Measurements from ENCODE around the gene AEBP2.
"Not testable (repeated sequence)": the region's sequence is repeated elsewhere in the genome, so short reads cannot be mapped to it uniquely, and the experiment has no call there.

Gene AEBP2

GRCh38 chr12:19454837-19455236 is 15.5 kb downstream of the AEBP2 start:
- no peak for DNase-seq (ENCODE audit: low read depth in 2 of 2)

- DNase-seq (ENCODE audit: low read depth in 2 of 2) = no peak
These were observed 16.9 kb downstream of the AEBP2 start for GRCh38 chr12:19456176-19456575.

- no peak for DNase-seq (ENCODE audit: low read depth in 2 of 2)
These were observed 18.3 kb downstream of the AEBP2 start for GRCh38 chr12:19457561-19457960.

- DNase-seq (ENCODE audit: low read depth in 2 of 2) = no peak
These were observed 19.4 kb downstream of the AEBP2 start for GRCh38 chr12:19458733-19459132.

GRCh38 chr12:19461999-19462398 is 22.7 kb downstream of the AEBP2 start:
- DNase-seq (ENCODE audit: low read depth in 2 of 2) = no peak

- DNase-seq (ENCODE audit: low read depth in 2 of 2) = no peak
These were observed 23.1 kb downstream of the AEBP2 start for GRCh38 chr12:19462406-19462805.

- DNase-seq (ENCODE audit: low read depth in 2 of 2) = no peak
These were observed 24.9 kb downstream of the AEBP2 start for GRCh38 chr12:19464192-19464580.

GRCh38 chr12:19465711-19466110 is 26.4 kb downstream of the AEBP2 start:
- no peak for DNase-seq (ENCODE audit: low read depth in 2 of 2)

- no peak for DNase-seq (ENCODE audit: low read depth in 2 of 2)
These were observed 34.9 kb downstream of the AEBP2 start for GRCh38 chr12:19474147-19474546.

GRCh38 chr12:19475884-19476505 is 36.7 kb downstream of the AEBP2 start:
- not testable (repeated sequence) for DNase-seq (ENCODE audit: low read depth in 2 of 2)

- DNase-seq (ENCODE audit: low read depth in 2 of 2) = no peak
These were observed 37.8 kb downstream of the AEBP2 start for GRCh38 chr12:19477071-19477470.

- DNase-seq (ENCODE audit: low read depth in 2 of 2) = no peak
These were observed 41.2 kb downstream of the AEBP2 start for GRCh38 chr12:19480459-19480858.

- no peak for DNase-seq (ENCODE audit: low read depth in 2 of 2)
These were observed 42.7 kb downstream of the AEBP2 start for GRCh38 chr12:19482036-19482435.

GRCh38 chr12:19482551-19483109 is 43.3 kb downstream of the AEBP2 start:
- DNase-seq (ENCODE audit: low read depth in 2 of 2) = peak; percentile 71

- no peak for DNase-seq (ENCODE audit: low read depth in 2 of 2)
These were observed 44.4 kb downstream of the AEBP2 start for GRCh38 chr12:19483727-19484126.

GRCh38 chr12:19484738-19485137 is 45.4 kb downstream of the AEBP2 start:
- no peak for DNase-seq (ENCODE audit: low read depth in 2 of 2)

- DNase-seq (ENCODE audit: low read depth in 2 of 2) = no peak
These were observed 45.9 kb downstream of the AEBP2 start for GRCh38 chr12:19485240-19485639.

GRCh38 chr12:19489168-19489567 is 49.9 kb downstream of the AEBP2 start:
- no peak for DNase-seq (ENCODE audit: low read depth in 2 of 2)

- no peak for DNase-seq (ENCODE audit: low read depth in 2 of 2)
These were observed 51.6 kb downstream of the AEBP2 start for GRCh38 chr12:19490908-19491307.

GRCh38 chr12:19491863-19492262 is 52.6 kb downstream of the AEBP2 start:
- DNase-seq (ENCODE audit: low read depth in 2 of 2) = no peak

- no peak for DNase-seq (ENCODE audit: low read depth in 2 of 2)
These were observed 57.1 kb downstream of the AEBP2 start for GRCh38 chr12:19496219-19496878.

- no peak for DNase-seq (ENCODE audit: low read depth in 2 of 2)
These were observed 58.8 kb downstream of the AEBP2 start for GRCh38 chr12:19498099-19498498.

GRCh38 chr12:19499030-19499429 is 59.7 kb downstream of the AEBP2 start:
- DNase-seq (ENCODE audit: low read depth in 2 of 2) = no peak
